Measurements from ENCODE around the gene HPCAL4. TPM values are rescaled to one million over a fixed set of nuclear protein-coding genes. Genes with fewer than 3 reads are reported as not detected.
A peak's percentile ranks its signal among the peaks of the same experiment; 100 is the strongest.

The HPCAL4 gene
- polyA plus RNA-seq, 2 of the 4 experiments (the other 2 are of a cell fraction), result 0.09 to 0.14 TPM

DNA sequence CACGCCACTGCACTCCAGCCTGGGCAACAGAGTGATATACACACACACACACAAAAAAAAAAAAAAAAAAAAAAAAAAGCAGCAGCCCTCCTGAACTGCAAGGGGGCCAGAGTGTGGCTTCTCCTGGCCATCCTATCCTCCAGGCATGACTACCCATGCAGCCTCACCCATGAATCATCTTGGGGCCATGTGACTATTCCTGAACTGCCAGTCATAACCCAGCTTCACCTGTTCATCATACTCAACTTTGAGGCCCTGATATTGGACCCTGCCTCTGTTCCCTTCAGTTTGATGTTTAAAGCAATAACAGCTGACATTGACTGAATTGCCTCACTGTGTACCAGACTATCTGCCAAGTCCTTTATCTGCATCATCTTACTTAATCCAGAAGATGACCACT is 2.8 kb upstream of the HPCAL4 start:
- FAIRE-seq, result no peak
- 78% methylated on average over 1 of the region's 1 CpG for WGBS (ENCODE audit: missing lambda C conversion rate)
- no peak overlapping the region for H3K4me3 ChIP-seq
- H3K27ac ChIP-seq, result no peak overlapping the region
- no peak for DNase-seq (ENCODE audit: low read depth in 1 of 2, low spot score in 1 of 2)
- H3K4me1 ChIP-seq, result peaks cover 8% of the 10 kb centered on the region; the same call in 2 of the 3 replicates
- H3K4me2 ChIP-seq, result no peak overlapping the region
- ATAC-seq, result no peak
- TF ChIP-seq HDAC2 (IDR thresholded peaks at IDR 0.05) (no peak), EP300 (IDR thresholded peaks at IDR 0.05) (no peak), JUNB (IDR thresholded peaks at IDR 0.05) (no peak)
- TF ChIP-seq, protein P1, sequence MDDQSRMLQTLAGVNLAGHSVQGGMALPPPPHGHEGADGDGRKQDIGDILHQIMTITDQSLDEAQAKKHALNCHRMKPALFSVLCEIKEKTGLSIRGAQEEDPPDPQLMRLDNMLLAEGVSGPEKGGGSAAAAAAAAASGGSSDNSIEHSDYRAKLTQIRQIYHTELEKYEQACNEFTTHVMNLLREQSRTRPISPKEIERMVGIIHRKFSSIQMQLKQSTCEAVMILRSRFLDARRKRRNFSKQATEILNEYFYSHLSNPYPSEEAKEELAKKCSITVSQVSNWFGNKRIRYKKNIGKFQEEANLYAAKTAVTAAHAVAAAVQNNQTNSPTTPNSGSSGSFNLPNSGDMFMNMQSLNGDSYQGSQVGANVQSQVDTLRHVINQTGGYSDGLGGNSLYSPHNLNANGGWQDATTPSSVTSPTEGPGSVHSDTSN (IDR thresholded peaks at IDR 0.05), result no peak
- ChIA-PET POLR2A (no interaction called here), CTCF (interaction anchor here (1.1 kb wide), 2 partner anchors 13 to 26 kb away, joined by 4 read pairs; no protein-coding TSS in a partner anchor)
- H3K9me3 ChIP-seq, result no peaks in the 10 kb centered on the region

DNA sequence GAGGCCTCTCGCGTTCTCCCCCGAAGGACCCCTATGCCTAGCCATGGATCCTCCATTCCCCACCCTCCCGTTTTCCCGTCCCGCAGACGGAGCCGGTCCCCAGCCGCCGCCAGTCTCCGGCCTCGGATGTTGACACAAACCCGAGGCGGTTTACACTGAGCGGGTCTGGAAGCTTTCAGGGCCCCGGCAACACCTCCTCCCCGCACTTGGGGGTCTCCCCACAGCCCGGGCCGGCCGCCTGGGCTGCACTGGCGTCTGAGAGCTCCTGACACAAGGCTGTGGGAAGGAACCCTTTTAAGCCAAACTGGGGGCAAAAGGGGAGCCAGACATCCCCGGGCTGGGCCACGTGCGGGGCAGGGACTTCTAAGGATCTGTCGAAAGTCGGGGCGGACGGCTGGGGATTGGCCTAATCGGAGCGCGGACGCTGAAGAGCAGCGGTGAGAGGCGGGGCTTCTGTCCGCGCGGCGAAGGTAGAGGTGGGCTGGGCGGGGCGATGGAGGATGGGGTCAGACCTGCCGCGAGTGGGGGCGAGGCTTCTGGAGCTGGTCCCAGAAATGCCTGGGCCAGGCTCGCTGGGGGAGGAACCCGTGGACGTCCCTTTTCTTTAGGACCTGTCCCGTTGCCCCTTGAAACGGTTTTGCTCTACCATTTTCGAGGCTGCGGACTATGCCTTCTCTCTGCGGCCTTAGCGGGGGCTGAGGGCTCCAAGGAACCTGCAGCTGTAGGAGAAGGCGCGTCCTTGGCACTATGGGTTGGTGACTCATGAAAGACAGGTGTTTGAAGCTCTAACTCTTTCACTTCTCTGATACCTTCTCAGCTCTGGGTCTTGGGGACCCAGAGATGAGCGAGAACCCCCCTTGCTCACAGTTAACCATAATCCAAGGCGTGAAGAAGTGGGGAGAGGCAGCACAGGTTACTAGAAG is 1.2 kb upstream of the HPCAL4 start:
- ATAC-seq (peak in 1 of 2 experiments; percentile 16; a peak in 3 of 6 replicates), FAIRE-seq (no peak), DNase-seq (ENCODE audit: low read depth in 1 of 2, low spot score in 1 of 2) (no peak)
- POLR2A ChIA-PET, result no interaction called here
- no peak for TF ChIP-seq MAZ (IDR thresholded peaks at IDR 0.05; ENCODE audit: borderline replicate concordance, low read depth, low read length)
- peak overlapping the region; percentile 98 for H3K4me2 ChIP-seq
- 51% methylated on average over 13 of the region's 56 CpGs for WGBS (ENCODE audit: missing lambda C conversion rate)
- peaks cover 8% of the 10 kb centered on the region; the same call in 2 of the 3 replicates for H3K4me1 ChIP-seq
- CTCF ChIA-PET, result interaction anchor here (0.5 to 1.4 kb wide), 3 partner anchors 10 to 111 kb away, joined by 3 to 4 read pairs (median 4); no protein-coding TSS in a partner anchor
- H3K9me3 ChIP-seq, result no peaks in the 10 kb centered on the region
- no peak overlapping the region for H3K27ac ChIP-seq
- peak overlapping the region; percentile 52 for H3K4me3 ChIP-seq

DNA sequence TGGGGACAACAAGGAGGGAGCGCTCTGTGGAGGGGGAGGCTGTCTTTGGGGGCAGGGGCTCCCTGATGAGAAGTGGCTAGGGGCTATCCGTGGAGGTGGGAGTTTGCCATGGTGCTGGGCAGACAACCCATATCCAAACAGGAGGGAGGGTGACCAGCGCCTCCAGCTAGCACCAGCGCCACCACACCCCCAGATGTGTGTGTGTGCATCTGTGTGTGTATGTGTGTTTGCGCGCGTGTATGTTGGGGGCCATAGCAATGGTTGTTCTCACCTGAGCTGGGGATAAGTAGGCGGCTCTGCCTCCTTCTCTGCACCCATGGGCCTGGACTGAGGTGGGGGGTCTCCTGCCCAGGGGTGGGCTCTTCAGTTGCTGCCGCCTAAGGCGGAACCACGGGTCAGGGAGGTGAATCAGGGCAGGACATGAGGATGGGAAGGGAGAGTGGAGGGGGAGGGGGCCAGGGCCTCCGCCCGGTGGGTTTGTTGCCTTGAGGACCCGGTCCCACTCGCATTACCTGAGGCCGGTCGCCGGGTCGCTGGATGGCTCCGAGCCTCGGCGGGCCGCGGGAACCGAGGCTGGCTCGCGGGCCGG is 345 bp downstream of the HPCAL4 start:
- POLR2A ChIA-PET, result interaction anchor here (0.9 kb wide), 1 partner anchor 10 kb away, joined by 3 read pairs; no protein-coding TSS in a partner anchor
- Histone ChIP-seq H3K4me2 (peak overlapping the region; percentile 98), H3K27ac (0 out of 6 replicates have a peak overlapping the region, but pooled peaks of 1 of the 2 experiments have one; percentile 44), H3K4me1 (peaks cover 8% of the 10 kb centered on the region; the same call in 2 of the 3 replicates), H3K9me3 (no peaks in the 10 kb centered on the region), H3K4me3 (peak overlapping the region; percentile 52)
- 35% methylated on average over 9 of the region's 28 CpGs for WGBS (ENCODE audit: missing lambda C conversion rate)
- TF ChIP-seq FOSB (CRISPR knock-in tag; IDR thresholded peaks at IDR 0.05), result no peak
- TF ChIP-seq, protein P2, sequence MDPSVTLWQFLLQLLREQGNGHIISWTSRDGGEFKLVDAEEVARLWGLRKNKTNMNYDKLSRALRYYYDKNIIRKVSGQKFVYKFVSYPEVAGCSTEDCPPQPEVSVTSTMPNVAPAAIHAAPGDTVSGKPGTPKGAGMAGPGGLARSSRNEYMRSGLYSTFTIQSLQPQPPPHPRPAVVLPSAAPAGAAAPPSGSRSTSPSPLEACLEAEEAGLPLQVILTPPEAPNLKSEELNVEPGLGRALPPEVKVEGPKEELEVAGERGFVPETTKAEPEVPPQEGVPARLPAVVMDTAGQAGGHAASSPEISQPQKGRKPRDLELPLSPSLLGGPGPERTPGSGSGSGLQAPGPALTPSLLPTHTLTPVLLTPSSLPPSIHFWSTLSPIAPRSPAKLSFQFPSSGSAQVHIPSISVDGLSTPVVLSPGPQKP (IDR thresholded peaks at IDR 0.05; ENCODE audit: low read depth, low read length), result no peak
- no peak for TF ChIP-seq TP53 (CRISPR knock-in tag; IDR thresholded peaks at IDR 0.05)
- TF ChIP-seq RNF2 (IDR thresholded peaks at IDR 0.05; ENCODE audit: borderline replicate concordance, low read depth), result no peak
- no peak for TF ChIP-seq NPAS2 (CRISPR knock-in tag; IDR thresholded peaks at IDR 0.05; ENCODE audit: borderline replicate concordance)
- TF ChIP-seq SREBF2 (IDR thresholded peaks at IDR 0.05), result no peak
- TF ChIP-seq JUN (IDR thresholded peaks at IDR 0.05), result no peak
- TF ChIP-seq, protein P3, sequence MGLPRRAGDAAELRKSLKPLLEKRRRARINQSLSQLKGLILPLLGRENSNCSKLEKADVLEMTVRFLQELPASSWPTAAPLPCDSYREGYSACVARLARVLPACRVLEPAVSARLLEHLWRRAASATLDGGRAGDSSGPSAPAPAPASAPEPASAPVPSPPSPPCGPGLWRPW (IDR thresholded peaks at IDR 0.05), result no peak
- TF ChIP-seq, protein P1 (IDR thresholded peaks at IDR 0.05), result no peak
- no peak for TF ChIP-seq EHMT2 (IDR thresholded peaks at IDR 0.05; ENCODE audit: low read depth)
- no peak for TF ChIP-seq CHD2 (IDR thresholded peaks at IDR 0.05; ENCODE audit: low read length, partially characterized antibody)
- TF ChIP-seq ZC3H11A (IDR thresholded peaks at IDR 0.05), result no peak
- no peak for TF ChIP-seq EHF (CRISPR knock-in tag; IDR thresholded peaks at IDR 0.05)
- TF ChIP-seq CEBPB (IDR thresholded peaks at IDR 0.05), result no peak
- no peak for TF ChIP-seq MAFK (IDR thresholded peaks at IDR 0.05; ENCODE audit: partially characterized antibody)
- CTCF ChIA-PET, result interaction anchor here (1.0 to 1.6 kb wide), 3 partner anchors 11 to 83 kb away, joined by 3 to 5 read pairs (median 5); partner anchors contain the start of gene NT5C1A
- FAIRE-seq (no peak), ATAC-seq (peak; percentile 41 to 48; a peak in 4 of 6 replicates), DNase-seq (ENCODE audit: low read depth in 1 of 2, low spot score in 1 of 2) (no peak)
